HepG2 (cell line): ENCODE results near the gene RAB1B. TPM values are rescaled to one million over a fixed set of nuclear protein-coding genes. Genes with fewer than 3 reads are reported as not detected.

Source experiments
- AKAP8 ChIP-seq: sonication (generic); formaldehyde crosslinking; IDR thresholded peaks from 2 replicates; pipeline ENCODE4 v1.5.1; 2020; ENCODE audit warnings: mild to moderate bottlenecking, missing genetic modification reagents
- CENPT ChIP-seq: sonication (generic); formaldehyde crosslinking; IDR thresholded peaks from 2 replicates; pipeline ENCODE4 v1.8.0; 2022; ENCODE audit warnings: low read depth, mild to moderate bottlenecking, moderate library complexity, missing genetic modification reagents
- DMTF1 ChIP-seq: sonication (generic); formaldehyde crosslinking; IDR thresholded peaks from 2 replicates; pipeline ENCODE4 v1.4.0; 2020; ENCODE audit warnings: mild to moderate bottlenecking, missing genetic modification reagents
- KLF11 ChIP-seq: IDR thresholded peaks from 2 replicates; pipeline ENCODE4 v1.6.1; 2016; ENCODE audit warnings: missing compliant biosample characterization
- KLF15 ChIP-seq: sonication (generic); formaldehyde crosslinking; IDR thresholded peaks from 2 replicates; pipeline ENCODE4 v1.8.1; 2023; ENCODE audit warnings: borderline replicate concordance, mild to moderate bottlenecking, inconsistent platforms, missing genetic modification reagents, mixed read lengths
- MEIS2 ChIP-seq: sonication (generic); formaldehyde crosslinking; IDR thresholded peaks from 2 replicates; pipeline ENCODE4 v1.9.0; 2021; ENCODE audit warnings: mild to moderate bottlenecking, missing genetic modification reagents
- NCOA1 ChIP-seq: sonication (generic); formaldehyde crosslinking; IDR thresholded peaks from 2 replicates; pipeline ENCODE4 v1.9.0; 2021; ENCODE audit warnings: missing genetic modification reagents
- PRPF4 ChIP-seq: fragments of 200-400 bp; formaldehyde crosslinking; IDR thresholded peaks from 2 replicates; pipeline ENCODE4 v1.6.1; 2016; ENCODE audit warnings: low read length, low read depth; ENCODE audit not compliant: poor library complexity, severe bottlenecking
- RFX3 ChIP-seq: IDR thresholded peaks from 2 replicates; pipeline ENCODE4 v1.6.1; 2016; ENCODE audit warnings: missing biosample characterization, missing genetic modification reagents
- SMAD1 ChIP-seq: sonication (generic); formaldehyde crosslinking; IDR thresholded peaks from 2 replicates; pipeline ENCODE4 v1.4.0; 2020; ENCODE audit warnings: missing genetic modification reagents, low read depth, mild to moderate bottlenecking, borderline replicate concordance
- SOX6 ChIP-seq, 2 experiments: fragments of 450-650 bp in 1 of 2; sonication (generic) in 1 of 2; formaldehyde crosslinking in 1 of 2; IDR thresholded peaks; 2 replicates each; pipeline versions ENCODE4 v1.4.0 to v1.6.1; 2017 to 2020; ENCODE audit warnings: antibody characterized with exemption in 1 of 2, mild to moderate bottlenecking in 1 of 2, missing genetic modification reagents in 1 of 2
- ZBTB20 ChIP-seq: sonication (generic); formaldehyde crosslinking; IDR thresholded peaks from 2 replicates; pipeline ENCODE4 v1.8.1; 2023; ENCODE audit warnings: missing genetic modification reagents, low read depth, mild to moderate bottlenecking, borderline replicate concordance
- ZBTB33 ChIP-seq: sonication (generic); formaldehyde crosslinking; IDR thresholded peaks from 2 replicates; pipeline ENCODE4 v1.4.0; 2020; ENCODE audit warnings: missing genetic modification reagents
- ZBTB7B ChIP-seq: sonication (generic); formaldehyde crosslinking; IDR thresholded peaks from 2 replicates; pipeline ENCODE4 v1.4.0; 2020; ENCODE audit warnings: missing genetic modification reagents
- ZNF180 ChIP-seq: sonication (generic); formaldehyde crosslinking; IDR thresholded peaks from 2 replicates; pipeline ENCODE4 v1.4.0; 2020; ENCODE audit warnings: low read depth, missing genetic modification reagents, borderline replicate concordance
- ZNF3 ChIP-seq: IDR thresholded peaks from 2 replicates; pipeline ENCODE4 v1.7.0; 2017; ENCODE audit warnings: inconsistent platforms
- ZNF34 ChIP-seq: sonication (generic); formaldehyde crosslinking; IDR thresholded peaks from 2 replicates; pipeline ENCODE4 v1.4.0; 2020; ENCODE audit warnings: mild to moderate bottlenecking, missing genetic modification reagents, borderline replicate concordance
- ZNF414 ChIP-seq: sonication (generic); formaldehyde crosslinking; IDR thresholded peaks from 2 replicates; pipeline ENCODE4 v1.5.0; 2020; ENCODE audit warnings: missing genetic modification reagents
- ZNF431 ChIP-seq: sonication (generic); formaldehyde crosslinking; IDR thresholded peaks from 2 replicates; pipeline ENCODE4 v1.9.0; 2022; ENCODE audit warnings: missing genetic modification reagents, low read depth, mild to moderate bottlenecking, borderline replicate concordance
- ZNF597 ChIP-seq: sonication (generic); formaldehyde crosslinking; IDR thresholded peaks from 2 replicates; pipeline ENCODE4 v1.5.0; 2020; ENCODE audit warnings: missing genetic modification reagents
- ZNF7 ChIP-seq: IDR thresholded peaks from 2 replicates; pipeline ENCODE4 v1.6.1; 2016; ENCODE audit warnings: missing biosample characterization, missing genetic modification reagents
- ZNF740 ChIP-seq: sonication (generic); formaldehyde crosslinking; IDR thresholded peaks from 2 replicates; pipeline ENCODE4 v1.4.0; 2020; ENCODE audit warnings: missing genetic modification reagents
- ZNF761 ChIP-seq: sonication (generic); formaldehyde crosslinking; conservative IDR thresholded peaks from 2 replicates; pipeline ENCODE4 v1.4.0; 2020; ENCODE audit warnings: mild to moderate bottlenecking, missing genetic modification reagents
- ZNF775 ChIP-seq: sonication (generic); formaldehyde crosslinking; IDR thresholded peaks from 2 replicates; pipeline ENCODE4 v1.4.0; 2020; ENCODE audit warnings: missing genetic modification reagents, mild to moderate bottlenecking, moderate library complexity, borderline replicate concordance
- polyA plus RNA-seq, 8 experiments: library from polyadenylated mRNA; depleted of rRNA in 3 of 8; stranded (reverse) in 7 of 8; unstranded in 1 of 8; fragments of >200 nt; fragmentation: Illumina TruSeq in 4 of 8; extraction: Trizol in 4 of 8; gene quantifications; 2 replicates each; pipeline versions ENCODE4 v1.2.1 to v1.2.3, GENCODE V29; 2011 to 2016; ENCODE audit warnings: low read depth in 4 of 8, missing spikeins in 1 of 8, mixed read lengths in 1 of 8; ENCODE audit not compliant: insufficient read depth in 1 of 8
- total RNA-seq, 5 experiments: library from RNA; depleted of rRNA; stranded (reverse); fragments of >200 nt; fragmentation: Illumina TruSeq; extraction: Trizol; gene quantifications; 2 replicates each; pipeline ENCODE4 v1.2.3, GENCODE V29; 2016; ENCODE audit warnings: low read depth in 1 of 5

RAB1B gene
- total and polyA plus RNA-seq, 2 of the 13 experiments (the other 11 are each of a cell fraction or from before 2014, with no cell fraction given), result 77.9 to 87.9 TPM

GRCh38 chr11:66268244-66268951 lies at the start of gene RAB1B (continued):
- TF ChIP-seq KLF11 (CRISPR knock-in tag) (no peak), CENPT (CRISPR knock-in tag) (no peak), ZNF775 (CRISPR knock-in tag) (no peak), ZBTB7B (CRISPR knock-in tag) (no peak), MEIS2 (CRISPR knock-in tag) (no peak), ZBTB20 (CRISPR knock-in tag) (no peak), ZNF414 (CRISPR knock-in tag) (no peak), ZNF7 (CRISPR knock-in tag) (no peak), ZNF761 (CRISPR knock-in tag) (0 out of 2 replicates have a peak, but pooled peaks have one; percentile 34), ZNF34 (CRISPR knock-in tag) (no peak), ZNF3 (CRISPR knock-in tag) (no peak), RFX3 (no peak), ZNF431 (CRISPR knock-in tag) (no peak), PRPF4 (no peak), ZNF740 (CRISPR knock-in tag) (peak; percentile 89), KLF15 (CRISPR knock-in tag) (no peak), ZNF597 (no peak), DMTF1 (CRISPR knock-in tag) (peak; percentile 86; the same call in 1 of the 2 replicates), SMAD1 (CRISPR knock-in tag) (no peak), NCOA1 (CRISPR knock-in tag) (no peak), ZNF180 (CRISPR knock-in tag) (no peak), AKAP8 (CRISPR knock-in tag) (no peak), ZBTB33 (CRISPR knock-in tag) (no peak), SOX6 (IDR thresholded peaks at IDR 0.05) (no peak), SOX6 (CRISPR knock-in tag; IDR thresholded peaks at IDR 0.05) (no peak; the same call in 1 of the 2 replicates)
